NB4 (cell line): Measurements from ENCODE around the gene PNKP.
A peak's percentile ranks its signal among the peaks of the same experiment; 100 is the strongest.

ENCODE experiments used
- POLR2A ChIP-seq: IDR thresholded peaks from 2 replicates; pipeline ENCODE4 v1.6.1; 2011; ENCODE audit warnings: mild to moderate bottlenecking; ENCODE audit not compliant: insufficient read length; ENCODE audit errors: extremely low read depth
- TF ChIP-seq, protein P1 (sequence below): IDR thresholded peaks from one replicate; pipeline ENCODE4 v1.5.1; 2012; ENCODE audit warnings: low read depth, low read length
- TF ChIP-seq, protein P2 (sequence below): IDR thresholded peaks from 2 replicates; pipeline ENCODE4 v1.6.1; 2011; ENCODE audit warnings: low read depth, low read length

DNA sequence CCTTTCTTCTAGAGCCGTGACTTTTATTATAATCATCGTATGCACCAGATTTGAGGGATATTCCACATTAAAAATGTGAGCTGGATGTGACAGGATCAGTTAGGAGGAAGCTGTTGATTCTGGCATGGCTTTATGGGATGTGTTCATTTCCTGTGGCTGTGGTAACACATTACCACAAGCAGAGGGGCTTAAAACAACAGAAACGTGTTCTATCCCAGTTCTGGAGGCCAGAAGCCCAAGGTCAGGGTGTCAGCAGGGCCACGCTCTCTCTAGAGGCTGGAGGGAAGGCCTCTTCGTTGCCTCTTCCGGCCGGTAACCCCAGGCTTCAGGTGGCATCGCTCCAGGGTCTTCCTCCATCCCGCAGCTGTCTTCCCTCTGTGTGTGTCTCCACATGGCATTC, 34.8 kb downstream of the PNKP start:
- TF ChIP-seq, protein P1, sequence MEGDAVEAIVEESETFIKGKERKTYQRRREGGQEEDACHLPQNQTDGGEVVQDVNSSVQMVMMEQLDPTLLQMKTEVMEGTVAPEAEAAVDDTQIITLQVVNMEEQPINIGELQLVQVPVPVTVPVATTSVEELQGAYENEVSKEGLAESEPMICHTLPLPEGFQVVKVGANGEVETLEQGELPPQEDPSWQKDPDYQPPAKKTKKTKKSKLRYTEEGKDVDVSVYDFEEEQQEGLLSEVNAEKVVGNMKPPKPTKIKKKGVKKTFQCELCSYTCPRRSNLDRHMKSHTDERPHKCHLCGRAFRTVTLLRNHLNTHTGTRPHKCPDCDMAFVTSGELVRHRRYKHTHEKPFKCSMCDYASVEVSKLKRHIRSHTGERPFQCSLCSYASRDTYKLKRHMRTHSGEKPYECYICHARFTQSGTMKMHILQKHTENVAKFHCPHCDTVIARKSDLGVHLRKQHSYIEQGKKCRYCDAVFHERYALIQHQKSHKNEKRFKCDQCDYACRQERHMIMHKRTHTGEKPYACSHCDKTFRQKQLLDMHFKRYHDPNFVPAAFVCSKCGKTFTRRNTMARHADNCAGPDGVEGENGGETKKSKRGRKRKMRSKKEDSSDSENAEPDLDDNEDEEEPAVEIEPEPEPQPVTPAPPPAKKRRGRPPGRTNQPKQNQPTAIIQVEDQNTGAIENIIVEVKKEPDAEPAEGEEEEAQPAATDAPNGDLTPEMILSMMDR = no peak
- TF ChIP-seq, protein P2, sequence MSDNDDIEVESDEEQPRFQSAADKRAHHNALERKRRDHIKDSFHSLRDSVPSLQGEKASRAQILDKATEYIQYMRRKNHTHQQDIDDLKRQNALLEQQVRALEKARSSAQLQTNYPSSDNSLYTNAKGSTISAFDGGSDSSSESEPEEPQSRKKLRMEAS = peak; percentile 88
- TF ChIP-seq POLR2A = no peak
